Activated CD8-positive, alpha-beta T cell treated with anti-CD3 and anti-CD28 coated beads, Interleukin-2, amount 10 ng/mL, durations not matched to agents 7 days and 5 days (primary cell): ENCODE data around the gene ITGBL1. TPM values are rescaled to one million over a fixed set of nuclear protein-coding genes. Genes with fewer than 3 reads are reported as not detected.

Experiments
- ATAC-seq: fragments of 150-1000 bp; cut with Tn5 transposase; one replicate; pipeline ENCODE4 v1.10.0; 2021; ENCODE audit warnings: moderate library complexity
- CTCF ChIA-PET: fragments of 350-600 bp; sonication (Branson Sonifier 250); formaldehyde crosslinking; loops from one replicate; lab custom pipeline; 2021; ENCODE audit warnings: antibody characterized with exemption; lab: Charles Lee
- POLR2A ChIA-PET: fragments of 350-600 bp; sonication (Branson Sonifier 250); formaldehyde crosslinking; loops from one replicate; lab custom pipeline; 2021; ENCODE audit warnings: antibody characterized with exemption; lab: Charles Lee
- DNase-seq: peaks from one replicate; pipeline ENCODE4 v3.0.0-alpha.2; 2020
- H3K27ac Mint-ChIP-seq: one replicate; pipeline ENCODE4 v1.8.0; 2021; ENCODE audit warnings: mild to moderate bottlenecking, mixed read lengths
- H3K27me3 Mint-ChIP-seq: one replicate; pipeline ENCODE4 v1.8.0; 2021; ENCODE audit warnings: low read depth, mixed read lengths
- H3K36me3 Mint-ChIP-seq: one replicate; pipeline ENCODE4 v1.8.0; 2021; ENCODE audit warnings: low read depth, mixed read lengths
- H3K4me1 Mint-ChIP-seq: one replicate; pipeline ENCODE4 v1.8.0; 2021; ENCODE audit warnings: low read depth, mixed read lengths
- H3K4me3 Mint-ChIP-seq: one replicate; pipeline ENCODE4 v1.8.0; 2021; ENCODE audit warnings: mild to moderate bottlenecking, mixed read lengths
- H3K9me3 Mint-ChIP-seq: one replicate; pipeline ENCODE4 v1.8.0; 2022; ENCODE audit warnings: mixed read lengths; ENCODE audit not compliant: insufficient read depth
- total RNA-seq, 2 experiments: library from RNA; stranded (reverse); gene quantifications; one replicate each; pipeline ENCODE4 v1.2.3, GENCODE V29; 2021

ITGBL1 gene
- total RNA-seq, 2 experiments from 2014 or later: not detected

GRCh38 chr13:101717353-101717752 is 264.9 kb downstream of the ITGBL1 start:
- Mint-ChIP-seq H3K27me3 (peaks cover 2% of the 10 kb centered on the region), H3K27ac (no peak overlapping the region), H3K4me1 (no peaks in the 10 kb centered on the region), H3K4me3 (no peak overlapping the region), H3K36me3 (no peaks in the 10 kb centered on the region), H3K9me3 (no peaks in the 10 kb centered on the region)
- ChIA-PET POLR2A (no interaction called here), CTCF (no interaction called here)
- ATAC-seq (no peak), DNase-seq (no peak)

DNA sequence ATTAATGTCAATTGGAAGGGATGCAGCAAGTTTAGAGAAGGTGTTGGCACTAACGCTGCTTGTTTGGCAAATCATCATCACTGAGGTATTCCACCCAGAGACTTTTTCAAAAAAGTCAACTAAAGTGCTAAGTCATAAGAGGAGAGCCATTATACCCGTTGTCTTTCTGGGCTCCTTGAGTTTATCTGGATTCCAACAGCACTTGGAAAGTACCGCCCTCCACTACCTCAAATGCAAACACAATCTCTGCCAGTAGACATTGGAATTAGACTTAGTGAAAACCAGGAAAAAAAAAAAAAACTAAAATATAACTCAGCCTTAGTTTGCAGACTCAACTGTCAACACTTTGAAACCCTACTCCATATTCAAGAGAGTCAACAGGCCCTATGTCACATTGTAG is 266.0 kb downstream of the ITGBL1 start:
- Mint-ChIP-seq H3K36me3 (no peaks in the 10 kb centered on the region), H3K27me3 (no peaks in the 10 kb centered on the region), H3K9me3 (no peaks in the 10 kb centered on the region), H3K4me1 (no peaks in the 10 kb centered on the region), H3K4me3 (no peak overlapping the region), H3K27ac (no peak overlapping the region)
- ChIA-PET CTCF (no interaction called here), POLR2A (no interaction called here)
- ATAC-seq (no peak), DNase-seq (no peak)

DNA sequence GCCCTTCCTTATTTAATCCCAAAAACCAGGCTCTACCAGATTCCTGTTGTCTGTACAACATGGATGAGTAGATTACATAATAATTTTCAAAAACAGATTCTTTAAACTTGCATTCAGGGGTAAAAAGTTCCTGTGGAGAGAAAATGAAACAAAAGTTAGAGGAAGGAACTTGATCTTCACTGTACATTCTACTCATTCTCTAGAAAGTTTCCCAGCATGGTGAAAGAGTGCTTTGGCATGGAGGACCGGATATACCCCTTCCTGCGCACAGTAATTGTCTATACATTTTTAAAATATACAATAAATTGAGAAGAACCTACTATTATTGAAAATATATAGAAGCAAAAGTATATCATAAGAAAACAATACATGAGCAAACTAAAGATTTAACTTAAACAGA is 274.2 kb downstream of the ITGBL1 start:
- POLR2A ChIA-PET: no interaction called here
- Mint-ChIP-seq H3K4me3 (no peak overlapping the region), H3K4me1 (no peaks in the 10 kb centered on the region), H3K27me3 (no peaks in the 10 kb centered on the region), H3K9me3 (no peaks in the 10 kb centered on the region), H3K36me3 (no peaks in the 10 kb centered on the region), H3K27ac (no peak overlapping the region)
- ATAC-seq: no peak
- CTCF ChIA-PET: no interaction called here
- no peak for DNase-seq

DNA sequence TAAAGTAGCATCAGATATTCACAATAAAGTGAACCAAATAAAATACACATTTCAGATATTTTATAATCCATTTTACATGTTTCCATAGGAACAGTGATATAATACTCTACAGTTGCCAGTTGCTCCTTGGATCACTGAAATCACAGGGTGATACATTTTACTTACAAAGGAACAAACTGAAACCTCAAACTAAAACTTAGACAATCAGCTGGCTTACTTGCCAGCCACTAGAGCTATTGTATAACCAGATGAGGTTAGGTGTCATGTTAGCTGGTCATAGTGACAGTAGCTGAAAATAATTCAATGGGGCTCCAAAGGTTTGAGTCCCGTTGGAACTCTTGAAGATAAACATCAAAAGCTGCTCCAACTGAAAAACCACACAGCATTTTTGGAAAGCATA is 274.6 kb downstream of the ITGBL1 start:
- H3K36me3 Mint-ChIP-seq: no peaks in the 10 kb centered on the region

GRCh38 chr13:101728021-101728420 is 275.5 kb downstream of the ITGBL1 start:
- no peak for ATAC-seq
- POLR2A ChIA-PET: no interaction called here
- no peaks in the 10 kb centered on the region for H3K4me1 Mint-ChIP-seq
- no peaks in the 10 kb centered on the region for H3K9me3 Mint-ChIP-seq
- H3K36me3 Mint-ChIP-seq: no peaks in the 10 kb centered on the region
- H3K4me3 Mint-ChIP-seq: no peak overlapping the region
- CTCF ChIA-PET: interaction anchor here (1.2 kb wide), 1 partner anchor 582 kb away, joined by 3 read pairs; no protein-coding TSS in a partner anchor
- DNase-seq: no peak
- no peak overlapping the region for H3K27ac Mint-ChIP-seq
- H3K27me3 Mint-ChIP-seq: no peaks in the 10 kb centered on the region

More for the DNA sequence above, 274.6 kb downstream of the ITGBL1 start:
- H3K4me1 Mint-ChIP-seq: no peaks in the 10 kb centered on the region
- no peaks in the 10 kb centered on the region for H3K27me3 Mint-ChIP-seq
- H3K27ac Mint-ChIP-seq: no peak overlapping the region
- ATAC-seq (no peak), DNase-seq (no peak)
- ChIA-PET POLR2A (no interaction called here), CTCF (interaction anchor here (1.2 kb wide), 1 partner anchor 582 kb away, joined by 3 read pairs; no protein-coding TSS in a partner anchor)
- H3K4me3 Mint-ChIP-seq: no peak overlapping the region
- no peaks in the 10 kb centered on the region for H3K9me3 Mint-ChIP-seq

GRCh38 chr13:101728615-101729014 is 276.1 kb downstream of the ITGBL1 start:
- no peak for ATAC-seq
- no peak for DNase-seq
- Mint-ChIP-seq H3K9me3 (no peaks in the 10 kb centered on the region), H3K4me3 (no peak overlapping the region), H3K4me1 (no peaks in the 10 kb centered on the region), H3K27me3 (no peaks in the 10 kb centered on the region), H3K36me3 (no peaks in the 10 kb centered on the region), H3K27ac (no peak overlapping the region)
- ChIA-PET POLR2A (no interaction called here), CTCF (no interaction called here)

GRCh38 chr13:101730420-101731000 is 278.0 kb downstream of the ITGBL1 start:
- no peaks in the 10 kb centered on the region for H3K27me3 Mint-ChIP-seq
- H3K36me3 Mint-ChIP-seq: no peaks in the 10 kb centered on the region
- CTCF ChIA-PET: no interaction called here
- no peak for ATAC-seq
- POLR2A ChIA-PET: no interaction called here
- no peaks in the 10 kb centered on the region for H3K9me3 Mint-ChIP-seq
- no peak overlapping the region for H3K27ac Mint-ChIP-seq
- H3K4me3 Mint-ChIP-seq: no peak overlapping the region
- no peak for DNase-seq
- H3K4me1 Mint-ChIP-seq: no peaks in the 10 kb centered on the region

DNA sequence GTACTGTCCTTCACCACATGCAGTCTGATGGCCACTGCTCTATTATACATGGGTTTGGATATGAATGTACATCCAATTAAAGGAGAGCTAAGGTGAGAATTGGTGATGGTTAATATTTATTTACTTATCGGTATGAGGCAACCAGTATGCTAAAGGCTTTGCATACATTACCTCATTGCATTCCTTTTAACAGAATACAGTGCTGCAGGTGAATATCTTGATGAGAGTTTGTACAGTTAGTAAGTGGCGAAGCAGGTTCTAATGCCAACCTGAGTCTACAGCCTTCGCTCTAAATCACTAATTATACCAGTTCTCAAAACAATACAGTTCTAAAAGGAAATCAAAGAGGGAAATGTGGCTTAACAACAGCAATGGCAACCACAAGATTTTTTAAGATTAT is 284.1 kb downstream of the ITGBL1 start:
- Mint-ChIP-seq H3K27me3 (no peaks in the 10 kb centered on the region), H3K4me3 (no peak overlapping the region), H3K9me3 (no peaks in the 10 kb centered on the region), H3K4me1 (no peaks in the 10 kb centered on the region), H3K36me3 (no peaks in the 10 kb centered on the region), H3K27ac (no peak overlapping the region)
- ChIA-PET CTCF (no interaction called here), POLR2A (no interaction called here)
- ATAC-seq (no peak), DNase-seq (no peak)

GRCh38 chr13:101738336-101738735 is 285.9 kb downstream of the ITGBL1 start:
- ATAC-seq (no peak), DNase-seq (no peak)
- H3K36me3 Mint-ChIP-seq: no peaks in the 10 kb centered on the region
- CTCF ChIA-PET: no interaction called here
- H3K27me3 Mint-ChIP-seq: peaks cover 5% of the 10 kb centered on the region
- POLR2A ChIA-PET: no interaction called here
- H3K9me3 Mint-ChIP-seq: no peaks in the 10 kb centered on the region
- no peaks in the 10 kb centered on the region for H3K4me1 Mint-ChIP-seq
- H3K27ac Mint-ChIP-seq: no peak overlapping the region
- H3K4me3 Mint-ChIP-seq: no peak overlapping the region

GRCh38 chr13:101739382-101740178 is 287.1 kb downstream of the ITGBL1 start:
- no peaks in the 10 kb centered on the region for H3K4me1 Mint-ChIP-seq
- CTCF ChIA-PET: no interaction called here
- no peak for ATAC-seq
- POLR2A ChIA-PET: no interaction called here
- peaks cover 5% of the 10 kb centered on the region for H3K27me3 Mint-ChIP-seq
- H3K9me3 Mint-ChIP-seq: no peaks in the 10 kb centered on the region
- H3K36me3 Mint-ChIP-seq: no peaks in the 10 kb centered on the region
- no peak for DNase-seq
- H3K27ac Mint-ChIP-seq: no peak overlapping the region
- H3K4me3 Mint-ChIP-seq: no peak overlapping the region

- Mint-ChIP-seq H3K27me3 (peaks cover 13% of the 10 kb centered on the region), H3K4me1 (no peaks in the 10 kb centered on the region), H3K9me3 (no peaks in the 10 kb centered on the region), H3K36me3 (no peaks in the 10 kb centered on the region), H3K4me3 (no peak overlapping the region), H3K27ac (no peak overlapping the region)
- ChIA-PET CTCF (no interaction called here), POLR2A (no interaction called here)
- DNase-seq (no peak), ATAC-seq (no peak)
Measured at GRCh38 chr13:101746513-101746912, 294.0 kb downstream of the ITGBL1 start.

DNA sequence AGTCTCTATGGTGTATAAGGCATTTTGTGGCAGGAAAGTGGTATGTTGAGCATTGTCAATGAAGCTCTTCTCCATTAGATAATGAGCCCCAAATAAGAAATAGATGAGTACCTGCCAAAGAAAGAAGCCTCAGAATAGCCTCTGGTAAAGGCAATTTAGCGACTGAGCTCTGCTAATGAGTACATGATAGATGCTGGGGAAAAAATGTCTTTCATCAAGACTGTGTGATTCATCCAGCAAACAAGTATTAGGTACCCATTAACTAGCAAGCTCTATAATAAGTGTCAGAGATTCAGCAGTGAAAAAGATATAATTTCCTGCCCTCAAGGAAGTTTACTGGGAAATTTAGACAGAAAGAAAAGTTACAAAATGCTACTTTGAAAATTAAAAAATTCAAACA is 294.6 kb downstream of the ITGBL1 start:
- Mint-ChIP-seq H3K36me3 (no peaks in the 10 kb centered on the region), H3K27ac (no peak overlapping the region), H3K27me3 (peaks cover 13% of the 10 kb centered on the region), H3K4me3 (no peak overlapping the region), H3K9me3 (no peaks in the 10 kb centered on the region), H3K4me1 (no peaks in the 10 kb centered on the region)
- ATAC-seq (no peak), DNase-seq (no peak)
- CTCF ChIA-PET: no interaction called here
- POLR2A ChIA-PET: no interaction called here
